ENCODE measurements around the gene CA6. TPM values are rescaled to one million over a fixed set of nuclear protein-coding genes. Genes with fewer than 3 reads are reported as not detected.
A peak's percentile ranks its signal among the peaks of the same experiment; 100 is the strongest.
"Not testable (repeated sequence)": the region's sequence is repeated elsewhere in the genome, so short reads cannot be mapped to it uniquely, and the experiment has no call there.

The CA6 gene
- total and polyA plus RNA-seq, 2 of the 8 experiments (the other 6 are each of a cell fraction or from before 2014, with no cell fraction given): not detected

DNA sequence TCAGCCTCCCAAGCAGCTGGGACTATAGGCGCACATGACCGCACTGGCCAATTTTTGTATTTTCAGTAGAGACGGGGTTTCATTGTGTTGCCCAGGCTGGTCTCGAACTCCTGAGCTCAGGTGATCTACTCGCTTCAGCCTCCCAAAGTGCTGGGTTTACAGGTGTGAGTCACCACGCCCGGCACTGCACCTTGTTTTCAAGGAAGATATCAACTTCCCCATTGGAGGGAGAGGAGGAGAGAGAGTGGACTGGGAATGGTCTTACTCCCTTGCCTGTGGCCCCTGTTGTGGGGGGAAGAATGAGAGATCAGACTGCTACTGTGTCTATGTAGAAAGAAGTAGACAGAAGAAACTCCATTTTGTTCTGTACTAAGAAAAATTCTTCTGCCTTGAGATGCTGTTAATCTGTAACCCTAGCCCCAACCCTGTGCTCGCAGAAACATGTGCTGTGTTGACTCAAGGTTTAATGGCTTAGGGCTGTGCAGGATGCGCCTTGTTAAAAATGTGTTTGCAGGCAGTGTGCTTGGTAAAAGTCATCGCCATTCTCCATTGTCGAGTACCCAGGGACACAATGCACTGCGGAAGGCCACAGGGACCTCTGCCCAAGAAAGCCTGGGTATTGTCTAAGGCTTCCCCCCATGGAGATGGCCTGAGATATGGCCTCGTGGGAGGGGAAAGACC, 56.0 kb downstream of the CA6 start:
- H3K18ac ChIP-seq (ENCODE audit: extremely low read depth, low read length); H4K8ac ChIP-seq (ENCODE audit: extremely low read depth, insufficient read depth, low read length); H3K4ac ChIP-seq (replicated peaks; ENCODE audit: insufficient read length, low read depth, low read length); H2BK120ac ChIP-seq (replicated peaks; ENCODE audit: low read depth, low read length); H3K23me2 ChIP-seq (ENCODE audit: low read depth, low read length); H2BK20ac ChIP-seq (ENCODE audit: low read length); H3K14ac ChIP-seq (ENCODE audit: insufficient read length); H3K79me2 ChIP-seq (ENCODE audit: control insufficient read depth in 1 of 2, insufficient read depth in 2 of 2, low read length in 2 of 2); H2BK5ac ChIP-seq (ENCODE audit: low read depth, low read length); FAIRE-seq; H3K9ac ChIP-seq (replicated peaks in 1 of 4; ENCODE audit: extremely low read depth in 1 of 4, low read depth in 3 of 4, low read length in 3 of 4); H3K4me1 ChIP-seq (replicated peaks in 1 of 4; ENCODE audit: control insufficient read depth in 3 of 4, insufficient read depth in 4 of 4, low read length in 3 of 4); H3K4me3 ChIP-seq (ENCODE audit: extremely low read depth in 1 of 4, insufficient read depth in 2 of 4, low read depth in 3 of 4, low read length in 4 of 4); H3K23ac ChIP-seq (ENCODE audit: insufficient read length); H2BK12ac ChIP-seq (ENCODE audit: low read depth, low read length); H3K27me3 ChIP-seq (replicated peaks in 1 of 4; ENCODE audit: control insufficient read depth in 3 of 4, extremely low read depth in 1 of 4, insufficient read depth in 3 of 4, low read length in 3 of 4); H4K5ac ChIP-seq (ENCODE audit: insufficient read length, low read depth, low read length); H3K79me1 ChIP-seq (ENCODE audit: low read depth, low read length); H2BK15ac ChIP-seq (ENCODE audit: low read length); DNase-seq (ENCODE audit: low read depth in 1 of 2, low spot score in 2 of 2); H3K36me3 ChIP-seq (ENCODE audit: control insufficient read depth in 2 of 4, insufficient read depth in 4 of 4, low read length in 3 of 4); H3K27ac ChIP-seq (ENCODE audit: low read depth, low read length); H2AK5ac ChIP-seq (ENCODE audit: low read depth, low read length); H4K91ac ChIP-seq (replicated peaks; ENCODE audit: insufficient read length, low read length); H3K4me2 ChIP-seq (ENCODE audit: insufficient read depth in 1 of 2, low read depth in 2 of 2, low read length in 2 of 2); H4K20me1 ChIP-seq (replicated peaks in 1 of 2; ENCODE audit: control insufficient read depth in 1 of 2, insufficient read depth in 2 of 2, low read length in 2 of 2); H3K56ac ChIP-seq (replicated peaks; ENCODE audit: insufficient read length, low read depth, low read length); H3K9me3 ChIP-seq (ENCODE audit: insufficient read depth in 2 of 2, low read depth in 1 of 2, low read length in 1 of 2): not testable (repeated sequence)
- whole genome bisulfite sequencing, 2 experiments (ENCODE audit: extremely low coverage in 1 of 2, insufficient coverage in 1 of 2, insufficient read length in 1 of 2, insufficient replicate concordance in 2 of 2, low coverage in 1 of 2, low lambda C conversion rate in 2 of 2, missing lambda C conversion rate in 1 of 2): 82% methylated on average over 13 of the region's 13 CpGs; no CpG with 5 or more reads in 1 of the 2 experiments
- ChIA-PET POLR2A (ENCODE audit: partially characterized antibody) (interaction anchor here (0.5 kb wide), 1 partner anchor 12 kb away, joined by 3 read pairs; no protein-coding TSS in a partner anchor), CTCF (ENCODE audit: partially characterized antibody) (interaction anchor here (1.0 to 1.1 kb wide), 2 partner anchors 46 to 142 kb away, joined by 3 read pairs; no protein-coding TSS in a partner anchor)
- H2AFZ ChIP-seq (ENCODE audit: low read length): peak overlapping the region; percentile 22; the same call in 1 of the 2 replicates

DNA sequence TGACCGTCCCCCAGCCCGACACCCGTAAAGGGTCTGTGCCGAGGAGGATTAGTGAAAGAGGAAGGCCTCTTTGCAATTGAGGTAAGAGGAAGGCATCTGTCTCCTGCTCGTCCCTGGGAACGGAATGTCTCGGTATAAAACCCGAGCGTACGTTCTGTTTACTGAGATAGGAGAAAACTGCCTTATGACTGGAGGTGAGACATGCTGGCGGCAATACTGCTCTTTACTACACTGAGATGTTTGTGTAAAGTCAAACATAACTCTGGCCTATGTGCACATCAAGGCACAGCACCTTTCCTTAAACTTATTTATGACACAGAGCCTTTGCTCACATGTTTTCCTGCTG, 56.5 kb downstream of the CA6 start:
- not testable (repeated sequence) for H4K8ac ChIP-seq (ENCODE audit: extremely low read depth, insufficient read depth, low read length); H2BK120ac ChIP-seq (replicated peaks; ENCODE audit: low read depth, low read length); H3K9ac ChIP-seq (replicated peaks in 1 of 4; ENCODE audit: extremely low read depth in 1 of 4, low read depth in 3 of 4, low read length in 3 of 4); H3K23ac ChIP-seq (ENCODE audit: insufficient read length); H3K27me3 ChIP-seq (replicated peaks in 1 of 4; ENCODE audit: control insufficient read depth in 3 of 4, extremely low read depth in 1 of 4, insufficient read depth in 3 of 4, low read length in 3 of 4); H4K91ac ChIP-seq (replicated peaks; ENCODE audit: insufficient read length, low read length); H4K20me1 ChIP-seq (replicated peaks in 1 of 2; ENCODE audit: control insufficient read depth in 1 of 2, insufficient read depth in 2 of 2, low read length in 2 of 2); H2BK12ac ChIP-seq (ENCODE audit: low read depth, low read length); H3K4me2 ChIP-seq (ENCODE audit: insufficient read depth in 1 of 2, low read depth in 2 of 2, low read length in 2 of 2); H3K27ac ChIP-seq (ENCODE audit: low read depth, low read length); H3K14ac ChIP-seq (ENCODE audit: insufficient read length); H3K9me3 ChIP-seq (ENCODE audit: insufficient read depth in 2 of 2, low read depth in 1 of 2, low read length in 1 of 2); FAIRE-seq; H3K23me2 ChIP-seq (ENCODE audit: low read depth, low read length); H3K4me1 ChIP-seq (replicated peaks in 1 of 4; ENCODE audit: control insufficient read depth in 3 of 4, insufficient read depth in 4 of 4, low read length in 3 of 4); H2BK5ac ChIP-seq (ENCODE audit: low read depth, low read length); H2AK5ac ChIP-seq (ENCODE audit: low read depth, low read length); H4K5ac ChIP-seq (ENCODE audit: insufficient read length, low read depth, low read length); H3K4ac ChIP-seq (replicated peaks; ENCODE audit: insufficient read length, low read depth, low read length); H3K79me1 ChIP-seq (ENCODE audit: low read depth, low read length); DNase-seq (ENCODE audit: low read depth in 1 of 2, low spot score in 2 of 2); H3K4me3 ChIP-seq (ENCODE audit: extremely low read depth in 1 of 4, insufficient read depth in 2 of 4, low read depth in 3 of 4, low read length in 4 of 4); H3K18ac ChIP-seq (ENCODE audit: extremely low read depth, low read length); H3K36me3 ChIP-seq (ENCODE audit: control insufficient read depth in 2 of 4, insufficient read depth in 4 of 4, low read length in 3 of 4); H3K79me2 ChIP-seq (ENCODE audit: control insufficient read depth in 1 of 2, insufficient read depth in 2 of 2, low read length in 2 of 2); H3K56ac ChIP-seq (replicated peaks; ENCODE audit: insufficient read length, low read depth, low read length); H2BK15ac ChIP-seq (ENCODE audit: low read length); H2BK20ac ChIP-seq (ENCODE audit: low read length)
- ChIA-PET CTCF (ENCODE audit: partially characterized antibody) (interaction anchor here (0.7 to 10.9 kb wide), 2 partner anchors 100 to 110 kb away, joined by 3 to 156 read pairs; no protein-coding TSS in a partner anchor), POLR2A (ENCODE audit: partially characterized antibody) (interaction anchor here (0.5 kb wide), 1 partner anchor 233 kb away, joined by 3 read pairs; no protein-coding TSS in a partner anchor)
- 92% methylated on average over 11 of the region's 11 CpGs; no CpG with 5 or more reads in 1 of the 2 experiments for WGBS, 2 experiments (ENCODE audit: extremely low coverage in 1 of 2, insufficient coverage in 1 of 2, insufficient read length in 1 of 2, insufficient replicate concordance in 2 of 2, low coverage in 1 of 2, low lambda C conversion rate in 2 of 2, missing lambda C conversion rate in 1 of 2)
- peak overlapping the region; percentile 22; the same call in 1 of the 2 replicates for H2AFZ ChIP-seq (ENCODE audit: low read length)
